HL-60 (cell line): ENCODE measurements around the gene BLZF1.
"Not testable (repeated sequence)": the region's sequence is repeated elsewhere in the genome, so short reads cannot be mapped to it uniquely, and the experiment has no call there.

ENCODE experiments used
- DNase-seq, 2 experiments: peaks; one replicate each; pipeline ENCODE4 v3.0.0-alpha.2; 2010 to 2020; ENCODE audit warnings: low read depth in 1 of 2, low spot score in 1 of 2
- H3K27ac ChIP-seq: fragments of 250-450 bp; sonication (Bioruptor Pico); replicated peaks from 2 replicates; pipeline ENCODE4 v1.5.1; 2020; ENCODE audit warnings: mild to moderate bottlenecking, moderate library complexity
- H3K27me3 ChIP-seq: fragments of 250-450 bp; sonication (Bioruptor Pico); 2 replicates; pipeline ENCODE4 v1.5.1; 2021; ENCODE audit warnings: mild to moderate bottlenecking, moderate library complexity; ENCODE audit not compliant: insufficient read depth, poor library complexity, severe bottlenecking
- H3K4me3 ChIP-seq: replicated peaks from 2 replicates; pipeline ENCODE4 v1.5.1; 2011; ENCODE audit warnings: mild to moderate bottlenecking, control low read depth, low read length; ENCODE audit not compliant: insufficient read depth
- CTCF ChIP-seq: IDR thresholded peaks from one replicate; pipeline ENCODE4 v1.5.1; 2011; ENCODE audit warnings: low read length, control low read depth, inconsistent platforms; ENCODE audit not compliant: insufficient read depth
- GABPA ChIP-seq: IDR thresholded peaks from 2 replicates; pipeline ENCODE4 v1.6.1; 2012; ENCODE audit warnings: low read depth
- POLR2AphosphoS5 ChIP-seq: IDR thresholded peaks from 2 replicates; pipeline ENCODE4 v1.6.1; 2012; ENCODE audit warnings: low read depth
- REST ChIP-seq: IDR thresholded peaks from 2 replicates; pipeline ENCODE4 v1.6.1; 2012; ENCODE audit warnings: low read depth; ENCODE audit not compliant: insufficient replicate concordance
- SPI1 ChIP-seq: IDR thresholded peaks from 2 replicates; pipeline ENCODE4 v1.6.1; 2012; ENCODE audit warnings: low read depth, mild to moderate bottlenecking, borderline replicate concordance

Gene BLZF1

GRCh38 chr1:169327875-169328274, 40.1 kb upstream of the BLZF1 start:
- no peaks in the 10 kb centered on the region for H3K27me3 ChIP-seq
- H3K27ac ChIP-seq = no peak overlapping the region

GRCh38 chr1:169329383-169329782, 38.6 kb upstream of the BLZF1 start:
- no peak overlapping the region for H3K27ac ChIP-seq
- TF ChIP-seq CTCF = no peak
- TF ChIP-seq SPI1 = no peak
- TF ChIP-seq POLR2AphosphoS5 = no peak
- TF ChIP-seq REST = no peak
- no peak for TF ChIP-seq GABPA
- H3K4me3 ChIP-seq = no peak overlapping the region
- no peak for DNase-seq
- no peaks in the 10 kb centered on the region for H3K27me3 ChIP-seq

More at GRCh38 chr1:169327875-169328274, 40.1 kb upstream of the BLZF1 start:
- TF ChIP-seq CTCF (no peak), GABPA (no peak), REST (no peak), SPI1 (no peak), POLR2AphosphoS5 (no peak)
- H3K4me3 ChIP-seq = no peak overlapping the region
- no peak for DNase-seq

GRCh38 chr1:169330927-169331326, 37.1 kb upstream of the BLZF1 start:
- TF ChIP-seq GABPA = no peak
- no peak for TF ChIP-seq POLR2AphosphoS5
- TF ChIP-seq CTCF = no peak
- TF ChIP-seq SPI1 = no peak
- TF ChIP-seq REST = no peak
- Histone ChIP-seq H3K4me3 (no peak overlapping the region), H3K27ac (no peak overlapping the region), H3K27me3 (no peaks in the 10 kb centered on the region)
- DNase-seq = no peak

- not testable (repeated sequence) for H3K27ac ChIP-seq, DNase-seq, H3K27me3 ChIP-seq, H3K4me3 ChIP-seq
Observed at GRCh38 chr1:169334727-169335126, 33.3 kb upstream of the BLZF1 start.

GRCh38 chr1:169336947-169337715, 30.9 kb upstream of the BLZF1 start:
- DNase-seq, H3K4me3 ChIP-seq, H3K27me3 ChIP-seq, H3K27ac ChIP-seq: not testable (repeated sequence)
